ENCODE data around the gene AP2A1. TPM values are rescaled to one million over a fixed set of nuclear protein-coding genes. Genes with fewer than 3 reads are reported as not detected.
"Not testable (repeated sequence)": the region's sequence is repeated elsewhere in the genome, so short reads cannot be mapped to it uniquely, and the experiment has no call there.

Gene AP2A1
- total RNA-seq (2014; rRNA removed; shearing (Covaris generic)), result 63.5 and 75.0 TPM in 2 replicates
- 61.1 and 72.5 TPM in 2 replicates for polyA plus RNA-seq (2015; cell fraction: cytosol; rRNA removed)
- 83.8 and 85.5 TPM in 2 replicates for polyA plus RNA-seq (2015; cell fraction: nucleus; rRNA removed)

GRCh38 chr19:49766930-49767299, at the start of gene AP2A1:
AP2A1 (plus strand) TSS chr19:49767001; CDS start chr19:49767134, 133 bp downstream.
- no peak for DNase-seq (ENCODE audit: low read depth)

DNA sequence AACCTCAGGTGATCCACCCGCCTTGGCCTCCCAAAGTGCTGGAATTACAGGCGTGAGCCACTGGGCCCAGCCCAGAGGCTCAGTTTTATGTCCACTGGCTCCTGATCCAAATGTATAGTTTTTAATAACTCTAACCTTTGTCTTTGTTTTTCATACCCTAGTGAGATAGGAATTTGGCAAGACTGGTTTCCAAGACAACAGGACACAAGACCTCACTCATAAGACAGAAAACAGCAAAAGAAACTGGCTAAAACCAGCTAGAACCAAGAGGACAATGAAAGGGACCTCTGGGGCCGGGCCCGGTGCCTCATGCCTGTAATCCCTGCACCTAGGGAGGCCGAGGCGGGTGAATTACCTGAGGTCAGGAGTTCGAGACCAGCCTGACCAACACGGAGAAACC, 48.3 kb upstream of the AP2A1 start:
- DNase-seq (ENCODE audit: low read depth), result peak; percentile 17

DNA sequence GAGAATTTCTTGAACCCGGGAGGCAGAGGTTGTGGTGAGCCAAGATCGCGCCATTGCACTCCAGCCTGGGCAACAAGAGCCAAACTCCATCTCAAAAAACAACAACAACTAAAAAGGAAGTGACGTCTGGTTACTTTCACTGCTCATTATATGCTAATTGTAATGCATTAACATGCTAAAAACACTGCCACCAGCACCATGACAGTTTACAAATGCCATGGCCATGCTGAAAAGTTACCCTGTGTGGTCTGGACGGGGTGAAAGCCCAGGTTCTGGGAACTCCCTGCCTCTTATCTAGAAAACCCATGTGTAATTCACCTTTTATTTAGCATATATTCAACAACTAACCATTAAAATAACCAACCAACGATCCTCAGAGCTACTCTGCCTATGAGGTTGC, 47.8 kb upstream of the AP2A1 start:
- no peak for DNase-seq (ENCODE audit: low read depth)

DNA sequence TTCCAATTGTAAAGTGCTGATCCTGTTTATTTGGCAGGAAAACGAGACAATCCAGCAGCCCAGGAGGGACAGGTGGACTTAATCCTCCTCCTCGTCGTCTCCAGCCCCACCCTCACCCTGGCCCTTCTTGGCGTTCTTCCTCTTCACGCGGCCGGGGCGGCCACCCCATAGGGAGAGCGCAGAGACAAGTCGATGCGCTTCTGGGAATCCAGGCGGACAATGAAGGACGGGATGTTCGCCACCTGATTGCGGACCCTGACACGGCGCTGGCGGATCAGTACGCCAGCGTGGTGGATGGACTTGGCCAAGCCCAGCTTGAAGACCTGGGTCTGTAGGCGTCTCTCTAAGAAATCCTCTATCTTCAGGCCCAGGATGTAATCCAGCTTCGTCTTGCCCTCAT, 47.4 kb upstream of the AP2A1 start:
- not testable (repeated sequence) for DNase-seq (ENCODE audit: low read depth)

GRCh38 chr19:49727217-49728030, 39.4 kb upstream of the AP2A1 start:
- DNase-seq (ENCODE audit: low read depth), result no peak

GRCh38 chr19:49730166-49730565, 36.6 kb upstream of the AP2A1 start:
- no peak for DNase-seq (ENCODE audit: low read depth)

DNA sequence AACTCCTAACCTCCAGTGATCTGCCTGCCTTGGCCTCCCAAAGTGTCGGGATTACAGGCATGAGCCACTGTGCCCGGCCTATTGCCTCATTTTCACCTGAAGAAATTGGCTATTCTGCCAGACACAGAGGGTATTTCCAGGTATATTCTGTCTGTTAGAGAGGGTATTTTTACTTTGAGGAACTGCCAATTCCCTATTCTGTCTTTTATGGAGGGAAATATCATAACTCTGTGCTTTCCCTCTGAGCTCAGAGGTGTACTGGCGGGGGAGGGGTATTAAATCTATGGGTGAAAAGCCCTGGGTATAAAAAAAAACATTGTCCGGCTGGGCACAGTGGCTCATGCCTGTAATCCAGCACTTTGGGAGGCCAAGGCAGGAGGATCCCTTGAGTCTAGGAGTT, 28.5 kb upstream of the AP2A1 start:
- no peak for DNase-seq (ENCODE audit: low read depth)

DNA sequence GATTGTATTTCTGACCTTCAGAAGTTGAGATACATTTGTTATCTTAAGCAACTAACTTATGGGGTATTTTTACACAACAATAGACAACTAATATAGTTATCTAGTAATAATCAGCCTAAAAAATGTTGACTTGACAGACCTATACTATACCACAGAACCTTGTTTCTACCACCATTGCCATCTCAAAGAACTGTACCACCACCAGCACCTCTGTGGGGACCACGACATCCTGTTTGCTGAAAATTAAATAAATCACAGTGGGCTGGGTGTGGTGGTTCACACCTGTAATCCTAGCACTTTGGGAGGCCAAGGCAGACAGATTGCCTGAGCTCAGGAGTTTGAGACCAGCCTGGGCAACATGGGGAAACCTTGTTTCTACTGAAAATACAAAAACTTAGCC, 27.7 kb upstream of the AP2A1 start:
- DNase-seq (ENCODE audit: low read depth), result no peak

DNA sequence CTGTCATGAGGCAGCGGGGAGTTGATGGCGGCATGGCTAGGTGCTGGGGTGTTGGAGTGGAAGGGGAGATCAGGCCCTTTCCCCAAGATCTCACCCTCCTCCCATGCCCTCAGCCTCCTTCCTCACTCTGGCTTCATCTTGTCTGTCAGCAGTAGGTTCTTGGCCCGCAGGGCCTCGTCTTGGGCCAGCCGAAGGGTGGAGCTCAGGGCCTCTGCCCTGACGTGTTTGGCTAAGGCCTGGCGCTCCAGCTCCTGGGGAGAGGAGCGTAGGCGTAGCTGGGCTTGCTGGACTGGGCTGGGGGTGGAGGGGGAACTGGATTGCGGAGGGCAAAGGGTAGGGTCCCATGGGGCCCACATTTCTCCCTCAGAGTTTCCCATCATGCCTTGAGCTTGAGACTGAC, 26.9 kb upstream of the AP2A1 start:
- no peak for DNase-seq (ENCODE audit: low read depth)

DNA sequence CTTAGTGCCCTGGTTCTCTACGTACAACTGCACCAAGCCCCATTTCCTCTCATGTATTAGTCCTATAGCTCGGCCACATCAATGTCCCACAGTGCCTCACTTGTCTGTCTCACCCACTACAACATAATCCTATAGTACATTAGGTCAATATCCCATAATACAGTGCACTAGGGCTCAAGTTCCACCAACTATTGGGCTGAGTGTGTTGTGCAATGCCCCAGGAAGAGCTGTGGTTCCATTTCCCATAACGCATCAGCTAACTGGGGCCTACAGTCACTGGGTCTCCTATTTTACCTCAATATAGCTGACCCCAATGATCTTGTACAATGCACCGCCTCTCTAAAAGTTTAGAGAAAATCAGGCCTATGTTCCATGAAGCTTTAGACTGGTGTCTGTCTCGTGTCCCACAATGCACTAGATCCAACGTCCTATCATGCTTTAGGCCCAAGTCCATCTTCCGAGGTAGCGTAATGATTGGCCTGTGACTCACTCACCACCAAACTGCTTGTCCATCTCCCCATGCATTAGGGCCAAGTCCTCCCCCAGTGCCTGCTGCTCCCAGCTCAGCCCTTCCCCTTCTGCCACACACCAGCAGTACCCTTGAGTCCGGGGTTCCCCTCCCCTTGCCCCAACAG, 25.5 kb upstream of the AP2A1 start:
- DNase-seq (ENCODE audit: low read depth), result peak; percentile 59

DNA sequence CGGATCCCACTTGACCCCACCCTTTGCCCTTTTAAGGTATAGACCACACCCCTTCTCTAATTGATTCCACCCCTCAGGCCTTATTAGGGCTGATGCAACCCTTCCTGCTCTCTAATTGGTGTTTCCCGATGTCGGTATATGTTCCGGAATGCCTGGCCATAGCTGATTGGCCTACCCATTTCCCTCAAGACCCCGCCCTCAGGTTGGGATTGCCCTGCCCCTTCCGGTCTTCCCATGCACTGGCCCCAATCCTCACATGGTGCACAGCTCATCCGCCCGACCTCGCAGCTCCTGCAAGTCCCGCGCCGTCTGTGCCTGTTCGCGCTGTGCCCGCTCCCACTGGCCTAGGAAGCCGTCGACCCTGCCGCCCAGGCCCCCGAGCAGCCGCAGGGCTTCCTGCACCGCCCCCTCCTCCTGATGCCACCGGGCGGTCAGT, 21.8 kb upstream of the AP2A1 start:
- no peak for DNase-seq (ENCODE audit: low read depth)

DNA sequence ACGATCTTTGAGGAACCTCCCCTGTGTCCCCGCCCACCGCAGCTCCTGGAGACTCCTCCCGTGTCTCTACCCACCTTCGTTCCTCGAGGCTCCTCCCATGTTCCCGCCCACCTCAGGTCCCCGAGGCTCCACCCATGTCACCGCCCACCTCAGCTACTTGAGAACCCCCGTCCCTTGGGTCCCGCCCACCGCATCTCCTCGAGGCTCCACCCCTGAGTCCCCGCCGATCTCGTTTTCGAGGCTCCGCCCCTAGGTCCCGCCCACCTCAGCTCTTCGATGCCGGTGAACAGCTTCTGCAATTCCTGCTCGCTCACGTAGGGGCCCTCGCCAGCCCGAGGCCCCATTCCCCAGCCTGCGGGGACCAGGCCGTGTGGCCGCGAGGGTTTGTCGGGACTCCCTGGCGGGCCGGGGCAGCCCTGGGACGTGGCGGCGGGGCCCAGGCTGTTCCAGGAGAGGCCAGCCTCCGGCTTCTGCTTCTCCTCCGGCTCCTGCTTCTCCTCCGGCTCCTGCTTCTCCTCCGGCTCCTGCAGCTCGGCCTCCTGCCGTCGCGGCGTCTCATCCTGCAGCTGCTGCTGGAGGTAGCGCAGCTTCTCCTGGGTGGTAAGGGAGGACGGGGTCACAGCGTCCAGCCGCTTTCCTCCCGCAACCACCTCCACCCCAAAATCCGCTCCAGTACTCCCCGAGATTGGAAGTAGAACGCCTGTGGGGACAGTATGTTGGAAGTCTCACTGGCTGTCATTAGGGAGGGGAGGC, 20.4 kb upstream of the AP2A1 start:
- DNase-seq (ENCODE audit: low read depth), result no peak

- no peak for DNase-seq (ENCODE audit: low read depth)
Measured at GRCh38 chr19:49749055-49749716, 17.6 kb upstream of the AP2A1 start.

- no peak for DNase-seq (ENCODE audit: low read depth)
Measured at GRCh38 chr19:49749771-49750170, 17.0 kb upstream of the AP2A1 start.

DNA sequence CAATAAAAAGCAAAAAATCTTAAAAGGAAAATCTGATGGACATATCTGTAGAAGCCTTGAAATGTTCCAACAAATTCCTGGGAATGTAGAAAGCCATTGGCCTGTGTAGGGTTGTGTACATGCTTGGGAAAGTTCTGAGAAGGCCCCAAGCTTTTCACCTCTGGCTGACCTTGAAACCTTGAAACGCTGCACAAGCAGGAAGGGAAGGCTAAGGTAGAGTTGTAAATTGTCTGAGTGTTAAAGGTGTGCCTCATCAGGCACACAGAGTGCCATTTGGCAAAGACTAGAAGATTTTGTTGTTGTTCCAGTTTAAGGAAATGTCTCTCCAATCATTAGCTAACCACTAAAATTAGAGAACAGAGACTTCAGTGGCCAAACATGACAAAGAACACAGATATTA, 14.1 kb upstream of the AP2A1 start:
- no peak for DNase-seq (ENCODE audit: low read depth)

DNA sequence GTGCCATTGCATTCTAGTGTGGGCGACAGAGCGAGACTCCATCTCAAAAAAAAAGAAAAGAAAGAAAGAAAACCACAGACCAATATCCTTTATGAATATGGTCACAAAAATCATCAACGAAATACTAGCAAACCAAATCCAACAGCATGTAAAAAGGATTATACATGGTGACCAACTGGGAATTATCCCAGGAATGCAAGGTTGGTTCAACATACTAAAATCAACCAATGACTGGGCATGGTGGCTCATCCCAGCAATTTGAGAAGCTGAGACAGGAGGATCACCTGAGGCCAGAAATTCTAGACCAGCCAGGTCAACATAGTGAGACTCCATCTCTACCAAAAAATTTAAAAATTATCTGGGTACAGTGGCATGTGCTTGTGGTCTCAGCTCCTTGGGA, 10.8 kb upstream of the AP2A1 start:
- DNase-seq (ENCODE audit: low read depth), result no peak

GRCh38 chr19:49758292-49758691, 8.5 kb upstream of the AP2A1 start:
- peak; percentile 75 for DNase-seq (ENCODE audit: low read depth)

GRCh38 chr19:49761249-49761624, 5.6 kb upstream of the AP2A1 start:
- no peak for DNase-seq (ENCODE audit: low read depth)

DNA sequence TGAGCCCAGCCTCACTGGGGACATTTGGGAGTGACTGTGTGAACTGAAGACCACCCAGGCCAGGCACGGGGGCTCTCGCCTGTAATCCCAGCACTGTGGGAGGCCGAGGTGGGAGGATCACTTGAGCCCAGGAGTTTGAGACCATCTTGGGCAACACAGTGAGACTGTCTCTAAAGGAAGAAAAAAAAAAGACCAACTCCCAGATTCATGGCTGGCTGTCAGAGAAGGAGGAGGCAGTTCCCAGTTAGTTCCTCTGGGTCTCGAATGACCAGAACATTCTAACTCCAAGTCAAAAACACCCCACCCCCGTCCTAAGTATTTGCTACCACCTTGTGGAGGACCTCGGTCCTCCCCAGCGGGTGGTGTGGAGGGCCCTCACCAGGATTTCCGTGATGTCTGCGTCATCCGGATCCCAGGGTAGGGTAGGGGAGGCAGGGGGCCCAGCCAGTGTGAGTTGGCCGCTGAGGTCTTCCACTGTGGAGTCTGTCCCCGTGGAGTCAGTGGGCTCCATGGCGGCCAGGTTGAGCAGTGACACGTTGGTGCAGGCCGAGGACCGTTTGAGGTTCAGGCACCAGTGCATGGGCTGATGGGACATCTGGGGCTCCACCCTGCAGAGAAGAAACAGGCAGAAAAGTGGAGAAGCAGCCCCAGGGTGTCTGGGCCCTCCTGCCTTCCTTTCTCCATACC, 5.0 kb upstream of the AP2A1 start:
- no peak for DNase-seq (ENCODE audit: low read depth)

- no peak for DNase-seq (ENCODE audit: low read depth)
Measured at GRCh38 chr19:49763230-49763629, 3.6 kb upstream of the AP2A1 start, which contains the start of gene TSKS. TSKS (minus strand) TSS chr19:49763306; CDS start chr19:49763247, 59 bp downstream.

DNA sequence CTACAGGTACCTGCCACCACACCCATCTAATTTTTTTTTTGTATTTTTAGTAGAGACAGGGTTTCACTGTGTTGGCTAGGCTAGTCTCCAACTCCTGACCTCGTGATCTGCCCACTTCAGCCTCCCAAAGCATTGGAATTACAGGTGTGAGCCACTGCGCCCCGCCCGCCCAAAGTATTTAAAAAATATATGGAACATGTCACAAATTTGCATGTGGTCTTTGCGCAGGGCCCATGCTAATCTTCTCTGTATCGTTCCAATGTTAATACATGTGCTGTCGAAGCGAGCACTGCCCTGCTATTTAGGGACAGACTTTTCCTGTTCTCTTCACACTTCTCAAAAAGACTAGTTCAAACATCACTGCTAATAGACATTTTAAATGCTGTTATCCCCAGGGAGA, 2.5 kb upstream of the AP2A1 start:
- DNase-seq (ENCODE audit: low read depth), result no peak
